Neutrophil (primary cell): Measurements from ENCODE around the gene COL13A1.

Experiments
- H3K27ac ChIP-seq: fragments of 200-600 bp; sonication (generic); 2 replicates; pipeline ENCODE4 v1.5.1; 2016; ENCODE audit warnings: mild to moderate bottlenecking, moderate library complexity
- H3K27me3 ChIP-seq: fragments of 200-600 bp; sonication (generic); 2 replicates; pipeline ENCODE4 v1.6.0; 2016; ENCODE audit warnings: mild to moderate bottlenecking
- H3K36me3 ChIP-seq: fragments of 200-600 bp; sonication (generic); 2 replicates; pipeline ENCODE4 v1.5.1; 2017
- H3K4me1 ChIP-seq, 2 experiments: fragments of 200-600 bp in 1 of 2; sonication (generic) in 1 of 2; 1 replicate in 1 of 2; 2 replicates in 1 of 2; pipeline versions ENCODE4 v1.5.1 to v1.6.1; 2013 to 2016; ENCODE audit warnings: low read depth in 1 of 2, low read length in 1 of 2, mild to moderate bottlenecking in 1 of 2, moderate library complexity in 1 of 2; ENCODE audit not compliant: control insufficient read depth in 1 of 2, insufficient read depth in 1 of 2
- H3K4me3 ChIP-seq, 2 experiments: fragments of 200-600 bp in 1 of 2; sonication (generic) in 1 of 2; 1 replicate in 1 of 2; 2 replicates in 1 of 2; pipeline ENCODE4 v1.5.1; 2013 to 2016; ENCODE audit warnings: low read depth in 1 of 2, low read length in 1 of 2, mild to moderate bottlenecking in 1 of 2, moderate library complexity in 1 of 2
- H3K9me3 ChIP-seq: fragments of 200-600 bp; sonication (generic); 2 replicates; pipeline ENCODE4 v1.5.1; 2016
- TF ChIP-seq, protein P1 (sequence below): fragments of 200-600 bp; sonication (generic); IDR thresholded peaks from 2 replicates; pipeline ENCODE4 v1.5.1; 2016; ENCODE audit warnings: antibody characterized with exemption

COL13A1 gene

DNA sequence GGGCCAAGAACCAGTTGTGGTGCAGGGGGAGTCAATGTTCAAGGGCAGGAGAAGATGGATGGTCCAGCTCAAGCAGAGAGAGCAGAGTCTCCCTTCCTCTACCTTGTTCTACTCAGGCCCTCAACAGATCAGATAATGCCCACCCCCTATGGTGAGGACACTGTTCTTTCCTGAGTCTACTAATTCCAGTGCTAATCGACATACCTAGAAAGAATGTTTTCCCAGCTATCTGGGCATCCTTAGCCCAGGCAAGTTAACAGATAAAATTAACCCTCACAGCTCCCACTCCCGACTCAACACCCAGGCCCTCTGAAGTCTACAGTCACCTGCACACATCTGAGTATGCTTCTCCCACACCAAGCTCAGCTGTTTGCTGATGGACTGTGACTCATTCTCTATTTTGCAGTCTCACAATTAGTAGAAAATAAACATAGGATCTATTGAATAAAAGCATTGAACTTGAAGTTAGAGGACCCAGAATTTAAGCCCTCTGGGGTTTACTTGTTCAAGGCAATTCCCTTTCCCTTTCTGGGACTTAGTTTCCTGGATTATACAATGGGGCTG is 17.1 kb downstream of the COL13A1 start:
- TF ChIP-seq, protein P1, sequence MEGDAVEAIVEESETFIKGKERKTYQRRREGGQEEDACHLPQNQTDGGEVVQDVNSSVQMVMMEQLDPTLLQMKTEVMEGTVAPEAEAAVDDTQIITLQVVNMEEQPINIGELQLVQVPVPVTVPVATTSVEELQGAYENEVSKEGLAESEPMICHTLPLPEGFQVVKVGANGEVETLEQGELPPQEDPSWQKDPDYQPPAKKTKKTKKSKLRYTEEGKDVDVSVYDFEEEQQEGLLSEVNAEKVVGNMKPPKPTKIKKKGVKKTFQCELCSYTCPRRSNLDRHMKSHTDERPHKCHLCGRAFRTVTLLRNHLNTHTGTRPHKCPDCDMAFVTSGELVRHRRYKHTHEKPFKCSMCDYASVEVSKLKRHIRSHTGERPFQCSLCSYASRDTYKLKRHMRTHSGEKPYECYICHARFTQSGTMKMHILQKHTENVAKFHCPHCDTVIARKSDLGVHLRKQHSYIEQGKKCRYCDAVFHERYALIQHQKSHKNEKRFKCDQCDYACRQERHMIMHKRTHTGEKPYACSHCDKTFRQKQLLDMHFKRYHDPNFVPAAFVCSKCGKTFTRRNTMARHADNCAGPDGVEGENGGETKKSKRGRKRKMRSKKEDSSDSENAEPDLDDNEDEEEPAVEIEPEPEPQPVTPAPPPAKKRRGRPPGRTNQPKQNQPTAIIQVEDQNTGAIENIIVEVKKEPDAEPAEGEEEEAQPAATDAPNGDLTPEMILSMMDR: no peak
- Histone ChIP-seq H3K9me3 (no peaks in the 10 kb centered on the region), H3K27ac (peak overlapping the region; percentile 87), H3K4me3 (no peak overlapping the region), H3K36me3 (no peaks in the 10 kb centered on the region), H3K4me1 (peaks cover 27 to 59% of the 10 kb centered on the region in 2 experiments), H3K27me3 (no peaks in the 10 kb centered on the region)

DNA sequence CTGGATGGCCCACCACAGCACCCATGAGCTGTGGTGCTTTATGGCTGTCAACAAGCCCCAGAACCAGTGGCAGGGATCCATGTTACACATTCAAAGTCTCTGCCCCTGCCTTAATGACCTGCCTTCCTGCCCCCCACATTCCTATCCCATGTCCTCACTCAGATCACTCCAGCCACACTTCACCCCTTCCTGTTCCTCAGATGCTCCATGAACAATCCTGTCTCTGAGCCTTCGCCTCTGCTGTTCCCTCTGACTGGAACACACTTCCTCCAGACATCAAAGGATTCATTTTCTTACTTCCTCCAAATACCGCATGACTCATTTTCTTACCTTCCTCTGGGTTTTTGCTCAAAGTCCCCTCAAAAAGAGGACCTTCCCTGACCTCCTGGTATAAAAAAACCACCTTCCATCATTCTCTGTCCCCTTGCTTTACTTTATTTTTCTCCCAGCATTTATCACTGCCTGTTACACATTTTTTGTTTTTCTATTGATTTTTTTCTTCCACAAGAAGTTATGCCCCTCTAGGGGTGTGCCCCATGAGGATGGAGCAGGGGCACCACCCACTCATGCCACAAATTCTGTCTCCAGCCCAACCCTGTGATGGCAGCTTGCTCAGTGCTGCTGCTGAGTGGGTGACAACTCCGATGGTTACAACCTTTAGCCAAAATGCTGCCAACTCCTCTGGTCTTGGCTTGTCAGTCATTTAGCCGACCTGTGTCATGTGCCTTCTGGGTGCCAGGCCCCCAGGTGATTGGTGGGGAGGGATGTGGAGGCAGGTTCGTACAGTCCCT is 18.2 kb downstream of the COL13A1 start:
- H3K4me1 ChIP-seq: peaks cover 27 to 59% of the 10 kb centered on the region in 2 experiments
- H3K27me3 ChIP-seq: no peaks in the 10 kb centered on the region
- H3K36me3 ChIP-seq: no peaks in the 10 kb centered on the region
- H3K9me3 ChIP-seq: no peaks in the 10 kb centered on the region
- H3K4me3 ChIP-seq: no peak overlapping the region
- H3K27ac ChIP-seq: peak overlapping the region; percentile 78
- TF ChIP-seq, protein P1: no peak

DNA sequence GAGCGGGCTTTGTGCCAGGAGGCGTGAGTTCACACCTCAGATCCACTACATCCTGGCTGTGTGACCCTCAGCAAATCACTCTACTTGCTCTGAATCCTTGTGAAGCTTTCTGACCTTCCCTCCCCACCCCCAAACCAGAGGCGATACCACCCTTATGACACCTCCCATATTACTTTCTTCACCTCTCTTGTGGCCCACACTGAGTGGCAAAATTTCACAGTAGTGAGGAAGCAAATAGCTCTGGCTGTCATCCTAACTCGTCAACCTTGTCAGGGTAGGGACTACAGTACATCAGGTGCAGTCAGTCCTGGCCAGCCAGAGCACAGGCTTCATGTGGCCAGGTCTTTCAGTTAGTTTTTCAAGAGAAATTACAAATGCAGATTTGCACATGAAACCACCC is 19.1 kb downstream of the COL13A1 start:
- Histone ChIP-seq H3K9me3 (no peaks in the 10 kb centered on the region), H3K27me3 (no peaks in the 10 kb centered on the region), H3K4me1 (peaks cover 27 to 58% of the 10 kb centered on the region in 2 experiments), H3K36me3 (no peaks in the 10 kb centered on the region), H3K4me3 (no peak overlapping the region), H3K27ac (peak overlapping the region; percentile 78)
- TF ChIP-seq, protein P1: no peak

DNA sequence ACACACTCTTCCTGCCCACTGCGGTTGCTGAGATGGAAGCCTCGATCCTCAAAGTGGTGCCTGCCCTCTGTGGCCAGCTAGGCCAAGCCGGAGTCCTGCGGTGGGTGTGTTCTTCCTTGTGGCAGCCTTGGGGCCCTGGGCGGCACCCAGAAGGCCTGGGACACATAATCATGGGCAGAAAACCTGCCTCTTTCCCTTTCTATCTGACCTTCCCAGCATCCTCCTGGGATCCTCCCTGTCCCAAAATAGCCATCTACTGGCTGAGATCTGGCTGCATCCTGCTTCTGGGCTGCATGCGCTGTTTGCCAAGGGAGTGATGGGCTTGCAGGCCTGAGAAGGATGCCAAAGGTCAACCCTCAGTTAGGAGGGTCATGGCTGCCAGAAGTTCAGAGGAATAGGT is 23.9 kb downstream of the COL13A1 start:
- TF ChIP-seq, protein P1: no peak
- H3K27me3 ChIP-seq: peaks cover 33% of the 10 kb centered on the region
- no peaks in the 10 kb centered on the region for H3K36me3 ChIP-seq
- H3K9me3 ChIP-seq: no peaks in the 10 kb centered on the region
- H3K4me3 ChIP-seq: no peak overlapping the region
- H3K27ac ChIP-seq: no peak overlapping the region
- peaks cover 0 to 14% of the 10 kb centered on the region in 2 experiments for H3K4me1 ChIP-seq

DNA sequence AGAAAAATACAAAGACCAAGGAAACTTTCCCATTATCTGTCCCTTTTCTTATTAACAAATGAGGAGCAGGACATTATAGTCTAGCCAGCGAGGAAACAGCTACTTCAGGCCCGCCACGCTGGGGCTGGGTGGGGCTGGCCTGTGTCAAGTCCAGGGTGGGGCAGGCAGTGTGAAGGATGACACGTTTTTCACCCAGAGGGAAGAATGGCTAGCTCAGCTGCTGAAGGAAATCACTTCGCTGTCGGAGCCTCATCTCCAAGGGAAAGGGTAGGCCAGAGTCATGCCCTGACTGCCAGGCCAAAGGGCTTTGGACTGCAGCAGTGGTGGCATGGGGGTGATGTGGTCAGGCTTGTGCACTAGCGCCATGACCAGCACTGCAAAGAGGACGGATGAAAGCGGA is 24.4 kb downstream of the COL13A1 start:
- TF ChIP-seq, protein P1: no peak
- no peaks in the 10 kb centered on the region for H3K36me3 ChIP-seq
- H3K9me3 ChIP-seq: no peaks in the 10 kb centered on the region
- H3K4me1 ChIP-seq: peaks cover 0 to 9% of the 10 kb centered on the region in 2 experiments
- no peak overlapping the region for H3K27ac ChIP-seq
- H3K4me3 ChIP-seq: no peak overlapping the region
- peaks cover 38% of the 10 kb centered on the region for H3K27me3 ChIP-seq
